OCI-LY3 (cell line): ENCODE measurements around the gene USP54.

ENCODE experiments used
- EZH2phosphoT487 ChIP-seq: fragments of 200-600 bp; shearing (Covaris generic); IDR thresholded peaks from 2 replicates; pipeline ENCODE4 v1.6.1; 2018; ENCODE audit warnings: antibody characterized with exemption, mixed run types, low read depth
- TF ChIP-seq, protein P1 (sequence below): fragments of 200-600, 300-600 bp; sonication (generic); IDR thresholded peaks from 2 replicates; pipeline ENCODE4 v1.5.1; 2014; ENCODE audit warnings: antibody characterized with exemption, low read length, low read depth

GRCh38 chr10:73537288-73537687 lies 53.9 kb downstream of the USP54 start:
- TF ChIP-seq, protein P1, sequence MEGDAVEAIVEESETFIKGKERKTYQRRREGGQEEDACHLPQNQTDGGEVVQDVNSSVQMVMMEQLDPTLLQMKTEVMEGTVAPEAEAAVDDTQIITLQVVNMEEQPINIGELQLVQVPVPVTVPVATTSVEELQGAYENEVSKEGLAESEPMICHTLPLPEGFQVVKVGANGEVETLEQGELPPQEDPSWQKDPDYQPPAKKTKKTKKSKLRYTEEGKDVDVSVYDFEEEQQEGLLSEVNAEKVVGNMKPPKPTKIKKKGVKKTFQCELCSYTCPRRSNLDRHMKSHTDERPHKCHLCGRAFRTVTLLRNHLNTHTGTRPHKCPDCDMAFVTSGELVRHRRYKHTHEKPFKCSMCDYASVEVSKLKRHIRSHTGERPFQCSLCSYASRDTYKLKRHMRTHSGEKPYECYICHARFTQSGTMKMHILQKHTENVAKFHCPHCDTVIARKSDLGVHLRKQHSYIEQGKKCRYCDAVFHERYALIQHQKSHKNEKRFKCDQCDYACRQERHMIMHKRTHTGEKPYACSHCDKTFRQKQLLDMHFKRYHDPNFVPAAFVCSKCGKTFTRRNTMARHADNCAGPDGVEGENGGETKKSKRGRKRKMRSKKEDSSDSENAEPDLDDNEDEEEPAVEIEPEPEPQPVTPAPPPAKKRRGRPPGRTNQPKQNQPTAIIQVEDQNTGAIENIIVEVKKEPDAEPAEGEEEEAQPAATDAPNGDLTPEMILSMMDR, result no peak
- TF ChIP-seq EZH2phosphoT487, result no peak
